ENCODE measurements around the gene RFESD.
"Not testable (repeated sequence)": the region's sequence is repeated elsewhere in the genome, so short reads cannot be mapped to it uniquely, and the experiment has no call there.

RFESD gene

GRCh38 chr5:95643152-95643551 is 3.4 kb upstream of the RFESD start:
- Histone ChIP-seq H3K4me3 (ENCODE audit: low read depth in 1 of 2, low read length in 2 of 2) (no peak overlapping the region), H3K9me3 (ENCODE audit: control insufficient read depth in 1 of 2, low read length in 2 of 2) (no peaks in the 10 kb centered on the region), H3K9ac (ENCODE audit: low read depth in 1 of 2, low read length in 2 of 2) (no peak overlapping the region), H3K27me3 (ENCODE audit: control insufficient read depth in 1 of 2, insufficient read depth in 2 of 2, low read length in 2 of 2) (no peaks in the 10 kb centered on the region), H3K4me1 (ENCODE audit: control insufficient read depth in 1 of 2, insufficient read depth in 2 of 2, low read length in 2 of 2) (peaks cover 10 to 18% of the 10 kb centered on the region in 2 donors), H3K36me3 (ENCODE audit: control insufficient read depth in 1 of 2, insufficient read depth in 2 of 2, low read length in 2 of 2) (no peaks in the 10 kb centered on the region), H3K27ac (ENCODE audit: low read depth, low read length) (no peak overlapping the region)

GRCh38 chr5:95644351-95645042 is 2.1 kb upstream of the RFESD start:
- Histone ChIP-seq H3K36me3 (ENCODE audit: control insufficient read depth in 1 of 2, insufficient read depth in 2 of 2, low read length in 2 of 2) (no peaks in the 10 kb centered on the region), H3K9me3 (ENCODE audit: control insufficient read depth in 1 of 2, low read length in 2 of 2) (no peaks in the 10 kb centered on the region), H3K27ac (ENCODE audit: low read depth, low read length) (no peak overlapping the region), H3K9ac (ENCODE audit: low read depth in 1 of 2, low read length in 2 of 2) (peak overlapping the region in 1 of 2 donors; percentile 13), H3K4me3 (ENCODE audit: low read depth in 1 of 2, low read length in 2 of 2) (no peak overlapping the region), H3K4me1 (ENCODE audit: control insufficient read depth in 1 of 2, insufficient read depth in 2 of 2, low read length in 2 of 2) (peaks cover 10 to 20% of the 10 kb centered on the region in 2 donors), H3K27me3 (ENCODE audit: control insufficient read depth in 1 of 2, insufficient read depth in 2 of 2, low read length in 2 of 2) (no peaks in the 10 kb centered on the region)

- not testable (repeated sequence) for H3K9me3 ChIP-seq (ENCODE audit: control insufficient read depth in 1 of 2, low read length in 2 of 2); H3K9ac ChIP-seq (ENCODE audit: low read depth in 1 of 2, low read length in 2 of 2)
- H3K4me1 ChIP-seq (ENCODE audit: control insufficient read depth in 1 of 2, insufficient read depth in 2 of 2, low read length in 2 of 2) = peaks cover 10 to 20% of the 10 kb centered on the region in 2 donors
Measured at GRCh38 chr5:95646226-95646568, 380 bp upstream of the RFESD start.

GRCh38 chr5:95647886-95648860 is 1.6 kb downstream of the RFESD start:
- Histone ChIP-seq H3K36me3 (ENCODE audit: control insufficient read depth in 1 of 2, insufficient read depth in 2 of 2, low read length in 2 of 2) (no peaks in the 10 kb centered on the region), H3K9me3 (ENCODE audit: control insufficient read depth in 1 of 2, low read length in 2 of 2) (no peaks in the 10 kb centered on the region), H3K27me3 (ENCODE audit: control insufficient read depth in 1 of 2, insufficient read depth in 2 of 2, low read length in 2 of 2) (no peaks in the 10 kb centered on the region), H3K9ac (ENCODE audit: low read depth in 1 of 2, low read length in 2 of 2) (peak overlapping the region in 1 of 2 donors; percentile 72), H3K4me3 (ENCODE audit: low read depth in 1 of 2, low read length in 2 of 2) (peak overlapping the region; percentile 69 to 82), H3K4me1 (ENCODE audit: control insufficient read depth in 1 of 2, insufficient read depth in 2 of 2, low read length in 2 of 2) (peaks cover 10 to 12% of the 10 kb centered on the region in 2 donors), H3K27ac (ENCODE audit: low read depth, low read length) (no peak overlapping the region)

More at GRCh38 chr5:95646226-95646568, 380 bp upstream of the RFESD start:
- not testable (repeated sequence) for H3K27ac ChIP-seq (ENCODE audit: low read depth, low read length); H3K27me3 ChIP-seq (ENCODE audit: control insufficient read depth in 1 of 2, insufficient read depth in 2 of 2, low read length in 2 of 2); H3K36me3 ChIP-seq (ENCODE audit: control insufficient read depth in 1 of 2, insufficient read depth in 2 of 2, low read length in 2 of 2)
- H3K4me3 ChIP-seq (ENCODE audit: low read depth in 1 of 2, low read length in 2 of 2) = peak overlapping the region; percentile 69 to 82

- H3K9me3 ChIP-seq (ENCODE audit: control insufficient read depth in 1 of 2, low read length in 2 of 2) = no peaks in the 10 kb centered on the region
- H3K27me3 ChIP-seq (ENCODE audit: control insufficient read depth in 1 of 2, insufficient read depth in 2 of 2, low read length in 2 of 2) = no peaks in the 10 kb centered on the region
- H3K36me3 ChIP-seq (ENCODE audit: control insufficient read depth in 1 of 2, insufficient read depth in 2 of 2, low read length in 2 of 2) = no peaks in the 10 kb centered on the region
- H3K9ac ChIP-seq (ENCODE audit: low read depth in 1 of 2, low read length in 2 of 2) = no peak overlapping the region
- H3K4me3 ChIP-seq (ENCODE audit: low read depth in 1 of 2, low read length in 2 of 2) = no peak overlapping the region
- H3K27ac ChIP-seq (ENCODE audit: low read depth, low read length) = no peak overlapping the region
- H3K4me1 ChIP-seq (ENCODE audit: control insufficient read depth in 1 of 2, insufficient read depth in 2 of 2, low read length in 2 of 2) = peaks cover 10 to 12% of the 10 kb centered on the region in 2 donors
Measured at GRCh38 chr5:95649274-95649673, 2.7 kb downstream of the RFESD start.

GRCh38 chr5:95649842-95650620 is 3.5 kb downstream of the RFESD start:
- H3K36me3 ChIP-seq (ENCODE audit: control insufficient read depth in 1 of 2, insufficient read depth in 2 of 2, low read length in 2 of 2) = no peaks in the 10 kb centered on the region
- H3K27ac ChIP-seq (ENCODE audit: low read depth, low read length) = no peak overlapping the region
- no peak overlapping the region for H3K4me3 ChIP-seq (ENCODE audit: low read depth in 1 of 2, low read length in 2 of 2)
- peaks cover 9 to 10% of the 10 kb centered on the region in 2 donors for H3K4me1 ChIP-seq (ENCODE audit: control insufficient read depth in 1 of 2, insufficient read depth in 2 of 2, low read length in 2 of 2)
- no peaks in the 10 kb centered on the region for H3K27me3 ChIP-seq (ENCODE audit: control insufficient read depth in 1 of 2, insufficient read depth in 2 of 2, low read length in 2 of 2)
- no peak overlapping the region for H3K9ac ChIP-seq (ENCODE audit: low read depth in 1 of 2, low read length in 2 of 2)
- H3K9me3 ChIP-seq (ENCODE audit: control insufficient read depth in 1 of 2, low read length in 2 of 2) = no peaks in the 10 kb centered on the region

GRCh38 chr5:95652849-95653248 is 6.3 kb downstream of the RFESD start:
- no peak overlapping the region for H3K4me3 ChIP-seq (ENCODE audit: low read depth in 1 of 2, low read length in 2 of 2)
- no peaks in the 10 kb centered on the region for H3K36me3 ChIP-seq (ENCODE audit: control insufficient read depth in 1 of 2, insufficient read depth in 2 of 2, low read length in 2 of 2)
- no peak overlapping the region for H3K9ac ChIP-seq (ENCODE audit: low read depth in 1 of 2, low read length in 2 of 2)
- H3K4me1 ChIP-seq (ENCODE audit: control insufficient read depth in 1 of 2, insufficient read depth in 2 of 2, low read length in 2 of 2) = peaks cover under 1 to 5% of the 10 kb centered on the region in 2 donors
- H3K27me3 ChIP-seq (ENCODE audit: control insufficient read depth in 1 of 2, insufficient read depth in 2 of 2, low read length in 2 of 2) = no peaks in the 10 kb centered on the region
- H3K9me3 ChIP-seq (ENCODE audit: control insufficient read depth in 1 of 2, low read length in 2 of 2) = no peaks in the 10 kb centered on the region
- H3K27ac ChIP-seq (ENCODE audit: low read depth, low read length) = no peak overlapping the region

GRCh38 chr5:95654196-95654595 is 7.6 kb downstream of the RFESD start:
- no peaks in the 10 kb centered on the region for H3K4me1 ChIP-seq (ENCODE audit: control insufficient read depth in 1 of 2, insufficient read depth in 2 of 2, low read length in 2 of 2)
- H3K9me3 ChIP-seq (ENCODE audit: control insufficient read depth in 1 of 2, low read length in 2 of 2) = no peaks in the 10 kb centered on the region
- no peak overlapping the region for H3K27ac ChIP-seq (ENCODE audit: low read depth, low read length)
- H3K9ac ChIP-seq (ENCODE audit: low read depth in 1 of 2, low read length in 2 of 2) = no peak overlapping the region
- no peaks in the 10 kb centered on the region for H3K27me3 ChIP-seq (ENCODE audit: control insufficient read depth in 1 of 2, insufficient read depth in 2 of 2, low read length in 2 of 2)
- H3K4me3 ChIP-seq (ENCODE audit: low read depth in 1 of 2, low read length in 2 of 2) = no peak overlapping the region
- no peaks in the 10 kb centered on the region for H3K36me3 ChIP-seq (ENCODE audit: control insufficient read depth in 1 of 2, insufficient read depth in 2 of 2, low read length in 2 of 2)

GRCh38 chr5:95655575-95655974 is 9.0 kb downstream of the RFESD start:
- Histone ChIP-seq H3K27ac (ENCODE audit: low read depth, low read length) (no peak overlapping the region), H3K27me3 (ENCODE audit: control insufficient read depth in 1 of 2, insufficient read depth in 2 of 2, low read length in 2 of 2) (no peaks in the 10 kb centered on the region), H3K9ac (ENCODE audit: low read depth in 1 of 2, low read length in 2 of 2) (no peak overlapping the region), H3K4me3 (ENCODE audit: low read depth in 1 of 2, low read length in 2 of 2) (no peak overlapping the region), H3K36me3 (ENCODE audit: control insufficient read depth in 1 of 2, insufficient read depth in 2 of 2, low read length in 2 of 2) (no peaks in the 10 kb centered on the region), H3K4me1 (ENCODE audit: control insufficient read depth in 1 of 2, insufficient read depth in 2 of 2, low read length in 2 of 2) (no peaks in the 10 kb centered on the region), H3K9me3 (ENCODE audit: control insufficient read depth in 1 of 2, low read length in 2 of 2) (no peaks in the 10 kb centered on the region)

Measured in duodenal mucosa (tissue), 2 donors.